ENCODE data around the gene AVEN.
"Not testable (repeated sequence)": the region's sequence is repeated elsewhere in the genome, so short reads cannot be mapped to it uniquely, and the experiment has no call there.

AVEN gene

DNA sequence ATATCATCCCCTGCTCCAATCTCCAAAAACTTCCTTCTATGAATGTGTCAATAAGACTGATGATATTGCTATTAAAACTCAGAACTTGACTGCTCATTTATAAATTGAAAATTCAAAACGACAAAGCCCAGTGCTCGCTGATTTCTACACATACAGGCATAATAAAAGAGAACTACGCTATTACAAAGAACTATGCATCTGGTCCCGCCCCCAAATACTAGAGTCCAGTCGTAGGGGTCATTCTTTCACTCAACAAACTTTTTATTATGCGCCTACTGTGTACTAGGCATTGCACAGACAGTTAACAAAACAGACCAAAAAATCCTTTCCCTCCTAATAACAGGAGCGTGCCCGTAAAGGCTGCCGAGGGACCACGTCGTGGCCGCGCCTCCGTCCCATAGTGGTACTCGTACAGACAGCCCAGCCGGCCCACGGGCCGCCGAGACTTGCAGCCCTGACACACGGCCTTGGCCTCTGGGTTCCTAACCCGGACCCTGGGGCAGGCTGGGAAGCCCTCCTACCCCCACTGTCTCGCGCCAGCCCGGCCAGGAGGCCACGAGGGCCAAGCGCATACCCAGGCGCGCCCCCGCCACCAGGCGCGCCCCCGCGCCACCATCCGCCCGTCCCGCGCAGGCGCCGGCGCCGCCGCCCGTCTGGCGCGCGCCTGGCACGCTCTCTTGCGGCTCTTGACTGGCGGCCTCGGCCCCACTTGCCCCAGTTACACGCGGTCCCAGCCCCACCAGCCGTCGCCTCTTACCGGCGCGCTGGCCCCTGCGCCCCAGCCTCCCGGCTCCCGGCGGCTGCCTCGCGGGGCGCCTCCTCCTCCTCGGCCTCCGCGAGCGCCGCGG is 757 bp downstream of the AVEN start:
- DNase-seq: peak; percentile 80

DNA sequence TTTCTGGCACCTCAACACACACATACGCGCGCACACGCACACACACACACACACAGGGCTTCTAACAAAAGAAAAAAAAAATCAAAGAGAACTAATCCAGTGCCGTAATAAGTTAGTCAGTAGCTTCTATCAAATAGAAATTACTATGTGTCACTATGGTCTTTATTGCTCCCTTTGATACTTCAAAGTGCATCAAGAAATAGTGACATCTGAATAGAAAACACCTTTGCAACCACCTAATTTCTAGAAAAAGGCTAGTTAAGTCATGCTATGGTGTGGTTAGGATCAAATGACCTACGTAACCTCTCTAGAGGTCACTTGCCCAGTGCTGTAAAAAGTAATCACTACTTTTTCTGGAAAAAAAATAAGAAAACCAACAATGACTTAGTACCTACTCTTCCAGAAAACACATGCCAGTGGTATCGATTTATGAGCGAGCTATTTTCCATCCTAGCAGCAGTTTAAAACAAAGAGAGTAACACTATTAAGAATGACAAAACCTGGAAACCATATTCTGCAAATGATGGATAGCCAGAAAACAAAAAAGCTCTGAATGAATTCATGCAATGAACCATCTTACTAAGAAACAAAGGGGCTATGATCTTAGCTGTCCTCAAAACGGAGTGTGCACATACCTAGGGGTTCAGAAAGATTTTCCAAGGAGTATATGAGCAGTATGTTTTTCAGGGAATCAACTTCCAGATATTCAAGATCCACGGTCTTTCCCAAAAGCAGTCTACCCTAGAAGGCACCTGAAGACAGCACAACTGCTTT is 6.8 kb downstream of the AVEN start:
- DNase-seq: no peak

DNA sequence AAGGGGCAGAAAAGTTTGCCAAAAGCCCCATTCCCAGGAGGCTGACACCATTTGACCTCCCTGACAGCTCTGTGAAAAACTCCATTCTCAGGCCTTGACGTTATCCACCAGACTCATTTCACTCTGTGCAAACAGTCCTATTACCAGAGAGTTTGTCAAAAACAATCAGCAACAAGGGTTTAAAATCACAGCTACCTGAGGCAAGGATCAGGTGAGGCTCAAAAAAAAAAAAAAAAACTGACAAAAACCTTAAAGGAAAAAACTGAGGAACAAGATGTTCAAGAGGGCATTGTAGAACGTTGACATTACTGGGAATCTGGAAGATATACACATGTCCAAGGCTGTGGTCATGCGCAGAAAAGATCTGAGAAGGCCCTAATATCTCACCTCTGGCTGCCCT is 11.4 kb downstream of the AVEN start:
- DNase-seq: no peak

DNA sequence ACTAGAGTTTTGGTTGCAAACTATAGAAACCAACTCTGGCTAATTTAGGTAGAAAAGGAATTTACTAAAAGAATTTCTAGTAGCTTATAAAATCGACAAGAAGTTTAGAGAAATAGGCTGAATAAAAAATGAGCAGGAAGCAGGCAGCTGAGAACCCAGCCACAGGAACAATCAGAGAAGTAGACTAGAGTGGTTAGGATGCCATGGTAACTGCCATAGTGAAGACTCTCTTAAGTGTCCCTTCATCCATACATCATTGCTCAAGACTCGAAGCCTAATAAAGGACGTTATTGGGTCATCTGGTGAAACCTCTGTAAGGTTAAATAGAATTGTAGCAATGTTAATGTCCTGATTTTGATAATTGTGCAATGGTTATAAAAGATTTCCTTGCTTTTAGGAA is 13.8 kb downstream of the AVEN start:
- no peak for DNase-seq

DNA sequence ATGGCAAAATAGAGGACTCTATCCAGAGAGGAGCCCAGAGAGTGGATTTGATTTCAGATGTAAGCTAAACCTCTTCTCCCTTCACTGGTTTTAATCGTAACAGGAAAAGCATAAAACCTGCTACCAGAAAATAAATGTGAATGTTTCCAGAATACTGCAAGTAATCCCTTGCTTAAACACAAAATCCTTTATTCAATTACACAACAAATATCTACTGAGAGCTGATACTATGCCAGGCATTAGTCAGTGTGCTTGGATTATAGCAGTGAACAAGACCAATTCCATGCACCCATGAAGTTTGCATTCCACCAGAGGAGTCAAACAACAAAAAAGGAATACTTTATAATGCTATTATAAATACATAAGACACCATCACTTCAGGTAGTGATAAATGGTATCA is 15.1 kb downstream of the AVEN start:
- no peak for DNase-seq

DNA sequence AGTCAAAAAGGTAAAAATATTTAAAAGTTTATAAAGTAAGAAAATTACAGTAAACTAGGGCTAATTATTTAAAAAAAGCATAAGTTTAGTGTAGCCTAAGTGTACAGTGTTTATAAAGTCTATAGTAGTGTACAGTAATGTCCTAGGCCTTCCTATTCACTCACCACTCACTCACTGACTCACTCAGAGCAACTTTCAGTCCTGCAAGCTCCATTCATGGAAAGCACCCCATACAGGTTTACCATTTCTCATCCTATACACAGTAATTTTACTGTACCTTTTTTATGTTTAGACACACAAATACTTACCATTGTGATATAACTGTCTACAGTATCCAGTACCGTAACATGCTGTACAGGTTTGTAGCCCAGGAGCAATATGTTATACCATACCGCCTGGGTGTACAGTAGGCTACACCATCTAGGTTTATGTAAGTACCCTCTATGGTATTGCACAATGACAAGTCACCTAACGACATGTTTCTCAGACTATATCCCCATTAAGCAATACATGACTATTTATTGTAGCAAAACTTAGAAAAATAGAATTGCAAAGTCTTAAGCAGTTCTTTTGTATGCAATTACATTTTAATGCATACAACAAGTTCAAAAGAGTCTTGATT is 19.5 kb downstream of the AVEN start:
- no peak for DNase-seq

DNA sequence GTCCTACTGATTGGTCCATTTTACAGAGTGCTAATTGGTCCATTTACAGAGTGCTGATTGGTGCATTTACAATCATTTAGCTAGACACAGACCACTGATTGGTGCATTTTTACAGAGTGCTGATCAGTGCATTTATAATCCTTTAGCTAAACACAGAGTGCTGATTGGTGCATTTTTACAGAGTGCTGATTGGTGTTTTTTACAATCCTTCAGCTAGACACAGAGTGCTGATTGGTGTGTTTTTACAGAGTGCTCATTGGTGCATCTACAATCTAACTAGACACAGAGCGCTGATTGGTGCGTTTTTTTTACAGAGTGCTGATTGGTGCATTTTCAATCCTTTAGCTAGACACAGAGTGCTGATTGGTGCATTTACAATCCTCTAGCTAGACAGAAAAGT is 20.3 kb downstream of the AVEN start:
- not testable (repeated sequence) for DNase-seq

DNA sequence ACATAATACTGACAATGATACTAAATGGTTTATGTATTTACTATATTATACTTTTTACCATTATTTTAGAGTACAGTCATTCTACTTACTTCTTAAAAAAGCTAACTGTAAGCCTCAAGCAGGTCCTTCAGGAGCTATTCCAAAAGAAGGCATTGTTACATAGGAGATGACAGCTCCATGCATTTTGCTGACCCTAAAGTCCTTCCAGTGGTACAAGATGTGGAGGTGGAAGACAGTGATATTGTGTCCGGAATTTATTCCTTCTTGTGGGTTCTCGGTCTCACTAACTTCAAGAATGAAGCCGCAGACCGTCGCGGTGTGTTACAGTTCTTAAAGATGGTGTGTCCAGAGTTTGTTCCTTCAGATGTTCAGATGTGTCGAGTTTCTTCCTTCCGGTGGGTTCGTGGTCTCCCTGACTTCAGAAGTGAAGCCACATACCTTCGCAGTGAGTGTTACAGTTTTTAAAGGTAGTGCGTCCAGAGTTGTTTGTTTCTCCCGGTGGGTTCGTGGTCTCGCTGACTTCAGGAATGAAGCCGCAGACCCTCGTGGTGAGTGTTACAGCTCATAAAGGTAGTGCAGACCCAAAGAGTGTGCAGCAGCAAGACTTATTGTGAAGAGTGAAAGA is 20.9 kb downstream of the AVEN start:
- DNase-seq: no peak

DNA sequence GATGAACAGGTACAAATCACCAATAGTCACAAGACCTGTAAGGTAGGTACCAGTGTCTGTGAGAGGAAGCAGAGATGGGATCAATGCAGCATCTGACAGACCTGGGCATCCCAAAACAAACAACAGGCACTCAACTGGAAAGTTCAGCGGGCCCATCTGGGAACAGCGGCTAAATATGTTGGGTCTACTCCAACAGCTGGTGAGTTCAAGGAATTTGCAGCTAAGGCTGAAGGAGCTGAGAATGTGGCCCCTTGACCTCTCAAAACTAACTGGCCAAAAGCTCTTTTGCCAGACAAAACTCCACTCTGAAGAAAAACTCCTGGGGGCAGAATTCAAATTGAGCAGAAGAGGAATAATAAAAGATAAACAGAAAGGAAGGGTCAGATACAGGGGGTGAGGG is 24.4 kb downstream of the AVEN start:
- DNase-seq: no peak

DNA sequence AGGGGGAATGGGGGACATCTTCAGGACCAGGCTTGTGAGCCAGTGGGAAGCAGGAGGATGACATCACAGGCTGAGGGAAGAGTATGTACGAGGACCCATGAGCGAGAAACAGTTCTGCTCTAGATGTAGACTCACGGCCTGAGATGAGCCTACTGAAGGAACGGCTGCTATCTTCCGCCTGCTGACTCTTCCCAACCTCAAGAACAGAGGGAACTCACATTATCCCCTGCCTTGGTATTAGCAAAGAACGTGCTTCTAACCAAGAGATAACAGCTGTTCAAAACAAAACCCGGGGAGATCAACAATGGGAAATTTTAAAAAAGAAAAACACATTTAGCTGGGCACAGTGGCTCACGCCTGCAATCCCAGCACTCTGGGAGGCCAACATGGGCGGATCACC is 25.3 kb downstream of the AVEN start:
- DNase-seq: no peak

DNA sequence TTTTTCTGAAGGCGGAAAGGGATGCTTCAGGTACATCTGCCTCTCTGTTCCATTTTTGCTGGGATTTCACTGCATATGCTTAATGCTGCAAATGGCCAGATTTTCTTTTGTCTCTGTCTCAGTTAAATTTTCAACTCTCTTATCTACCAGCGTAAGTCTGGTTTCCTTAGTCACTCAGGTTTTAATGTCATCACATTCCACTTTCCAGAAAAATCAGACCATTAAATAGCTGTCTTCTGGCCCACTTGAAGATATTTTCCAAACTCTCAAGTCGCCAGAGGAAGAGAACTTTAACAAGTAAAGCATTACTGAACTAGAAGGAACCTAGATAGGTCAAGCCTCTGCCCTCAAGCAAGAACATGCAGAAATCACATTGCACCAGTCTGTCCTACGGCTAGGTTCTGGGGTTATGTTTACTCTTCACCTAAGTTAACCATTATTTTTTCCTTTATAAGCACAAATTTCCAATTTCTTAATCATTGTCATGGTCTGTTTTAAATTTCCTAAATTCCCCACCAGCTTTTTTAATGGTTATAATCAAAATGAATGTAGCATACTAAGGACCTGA is 26.5 kb downstream of the AVEN start:
- no peak for DNase-seq

DNA sequence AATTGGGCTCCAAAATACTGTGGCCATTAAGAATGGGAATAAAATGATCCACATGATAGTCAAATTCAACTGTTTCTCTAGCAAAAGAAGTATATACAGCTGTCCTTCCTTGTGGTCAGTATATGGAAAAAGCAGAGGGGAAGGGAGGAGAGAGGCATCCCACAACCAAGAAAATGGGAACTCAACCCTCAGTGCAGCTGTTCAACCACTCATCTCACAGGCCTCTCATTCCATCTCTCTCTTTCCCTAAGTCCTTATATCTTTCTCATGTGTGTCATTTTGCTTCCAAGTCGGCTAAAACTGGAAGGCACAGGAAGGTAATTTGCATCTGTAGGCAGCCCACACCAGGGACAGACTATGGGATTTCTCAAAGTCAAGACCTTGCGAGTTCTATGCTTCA is 27.5 kb downstream of the AVEN start:
- DNase-seq: no peak

DNA sequence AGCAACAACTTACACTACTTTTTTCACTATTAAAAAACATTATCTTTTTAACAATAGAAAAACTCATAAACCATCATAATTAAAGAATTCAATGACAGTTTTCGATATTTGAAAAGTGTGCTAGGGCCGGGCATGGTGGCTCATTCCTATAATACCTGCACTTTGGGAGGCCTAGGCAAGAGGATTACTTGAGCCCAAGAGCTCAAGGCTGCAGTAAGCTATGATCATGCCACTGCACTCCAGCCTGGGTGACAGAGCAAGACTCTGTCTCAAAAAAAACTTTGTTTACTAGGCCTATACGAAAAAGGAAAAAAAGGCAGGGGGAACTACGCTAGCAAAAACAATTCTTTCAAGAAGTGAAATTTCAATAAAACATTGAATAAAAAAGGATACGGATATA is 28.1 kb downstream of the AVEN start:
- no peak for DNase-seq

DNA sequence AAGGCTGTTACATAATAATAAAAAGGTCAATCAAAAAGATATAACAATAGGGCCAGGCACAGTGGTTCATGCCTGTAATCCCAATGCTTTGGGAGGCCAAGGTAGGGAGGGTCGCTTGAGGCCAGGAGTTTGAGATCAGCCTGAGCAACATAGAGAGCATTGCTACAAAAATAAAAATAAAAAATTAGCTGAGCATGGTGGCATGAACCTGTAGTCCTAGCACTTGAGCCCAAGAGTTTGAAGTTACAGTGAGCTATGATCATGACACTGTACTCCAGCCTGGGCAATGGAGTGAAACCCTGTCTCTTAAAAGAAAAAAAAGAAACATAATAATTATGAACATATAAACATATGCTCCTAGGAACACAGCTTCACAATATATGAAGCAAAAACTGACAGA is 29.3 kb downstream of the AVEN start:
- DNase-seq: no peak

DNA sequence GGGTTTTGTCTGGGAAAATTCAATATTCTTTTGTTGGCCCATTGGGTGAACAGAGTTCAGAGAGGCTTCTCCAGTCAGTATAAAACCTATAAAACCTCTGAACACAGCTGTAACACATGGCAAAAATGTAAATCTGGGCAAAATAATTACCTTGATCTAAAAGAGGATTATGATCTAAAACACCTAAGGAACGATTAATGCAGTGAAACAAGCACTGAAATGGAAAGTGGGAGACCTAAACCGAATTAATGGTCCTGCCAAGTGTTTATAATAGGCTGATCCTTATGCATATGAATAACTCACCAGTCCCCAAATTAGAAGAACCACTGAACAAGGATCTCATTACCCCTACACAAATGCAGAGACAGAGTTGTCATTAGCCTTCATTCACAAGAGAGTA is 32.6 kb downstream of the AVEN start:
- no peak for DNase-seq

DNA sequence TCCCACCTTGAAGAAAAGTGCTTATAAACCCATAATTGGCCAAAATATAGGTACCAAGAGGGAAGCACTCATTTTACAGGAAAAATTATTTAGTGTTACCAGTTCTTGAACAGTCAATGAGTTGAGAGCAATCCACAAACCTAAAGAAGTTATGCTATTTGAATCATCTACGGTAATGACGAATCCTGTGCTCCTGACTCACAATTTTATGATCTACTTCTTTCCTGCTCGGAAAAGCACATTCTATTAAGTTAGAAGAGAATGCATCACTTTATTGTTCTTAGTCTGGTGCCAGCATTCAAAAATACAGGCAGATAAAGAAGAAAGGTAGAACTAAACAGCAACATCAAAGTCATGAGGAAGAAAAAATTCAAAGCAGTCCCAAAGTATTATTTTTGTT is 37.5 kb downstream of the AVEN start:
- no peak for DNase-seq

DNA sequence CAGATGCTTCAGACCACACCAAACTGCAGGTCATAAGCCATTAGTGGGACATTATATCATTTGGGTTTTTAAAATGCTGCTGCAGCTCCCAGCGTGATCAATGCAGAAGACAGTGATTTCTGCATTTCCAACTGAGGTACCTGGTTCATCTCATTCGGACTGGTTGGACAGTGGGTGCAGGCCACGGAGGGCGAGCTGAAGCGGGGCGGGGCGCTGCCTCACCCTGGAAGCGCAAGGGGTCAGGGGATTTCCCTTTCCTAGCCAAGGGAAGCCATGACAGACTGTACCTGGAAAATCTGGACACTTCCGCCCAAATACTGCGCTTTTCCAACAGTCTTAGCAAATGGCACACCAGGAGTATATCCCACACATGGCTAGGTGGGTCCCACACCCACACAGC is 43.3 kb downstream of the AVEN start:
- not testable (repeated sequence) for DNase-seq

DNA sequence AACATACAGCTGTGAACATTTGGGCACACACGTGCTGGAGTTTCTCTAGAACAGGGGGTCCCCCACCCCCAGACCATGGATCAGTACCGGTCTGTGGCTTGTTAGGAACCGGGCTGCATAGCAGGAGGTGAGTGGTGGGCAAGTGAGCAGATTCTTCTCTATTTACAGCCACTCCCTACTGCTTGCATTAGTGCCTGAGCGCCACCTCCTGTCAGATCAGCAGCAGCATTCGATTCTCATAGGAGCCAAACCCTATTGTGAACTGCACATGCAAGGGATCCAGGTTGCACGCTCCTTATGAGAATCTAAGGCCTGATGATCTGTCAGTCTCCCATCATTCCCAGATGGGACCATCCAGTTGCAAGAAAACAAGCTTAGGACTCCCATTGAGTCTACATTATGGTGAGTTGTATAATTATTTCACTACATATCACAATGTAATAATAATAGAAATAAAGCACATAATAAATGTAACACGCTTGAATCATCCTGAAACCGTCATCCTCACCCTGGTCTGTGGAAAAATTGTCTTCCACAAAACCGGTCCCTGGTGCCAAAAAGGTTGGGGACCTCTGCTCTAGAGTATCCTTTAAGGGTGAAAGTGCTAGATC is 44.9 kb downstream of the AVEN start:
- no peak for DNase-seq

DNA sequence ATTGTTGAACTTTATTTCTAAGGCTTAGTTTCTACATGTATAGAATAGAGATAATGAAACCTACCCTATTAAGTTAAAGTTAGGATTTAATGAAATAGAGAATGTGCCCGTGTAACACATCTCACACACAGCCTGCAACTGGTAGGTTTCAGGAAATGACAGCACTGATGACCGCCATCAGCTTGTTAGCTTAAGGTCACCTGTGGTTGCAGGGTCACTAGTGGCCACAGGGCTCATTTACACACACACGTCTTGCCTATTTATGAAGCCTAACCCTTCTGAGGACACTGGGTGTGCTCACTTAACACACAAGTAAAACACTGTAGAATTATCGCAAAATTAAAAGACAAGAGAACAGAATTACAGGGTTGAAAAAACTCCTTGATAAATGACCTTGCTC is 50.6 kb downstream of the AVEN start:
- no peak for DNase-seq

DNA sequence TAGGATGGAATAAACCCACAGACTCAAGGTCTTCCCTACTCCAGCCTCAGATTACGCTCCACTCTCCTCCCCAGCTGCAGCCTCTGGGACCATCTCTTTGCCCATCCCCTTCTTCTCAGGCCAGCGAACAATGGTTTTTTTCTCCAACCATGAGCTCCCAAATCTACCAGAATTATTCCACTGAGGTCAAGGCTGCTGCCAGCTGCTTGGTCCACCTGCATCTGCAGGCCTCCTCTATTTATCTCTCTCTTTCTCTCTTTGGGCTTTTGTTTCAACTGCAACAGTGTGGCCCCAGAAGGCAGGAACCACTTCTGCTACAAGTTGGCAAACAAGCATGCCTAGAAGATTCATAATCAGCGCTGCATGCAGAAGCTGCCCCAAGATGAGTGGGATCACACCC is 51.6 kb downstream of the AVEN start:
- DNase-seq: no peak

DNA sequence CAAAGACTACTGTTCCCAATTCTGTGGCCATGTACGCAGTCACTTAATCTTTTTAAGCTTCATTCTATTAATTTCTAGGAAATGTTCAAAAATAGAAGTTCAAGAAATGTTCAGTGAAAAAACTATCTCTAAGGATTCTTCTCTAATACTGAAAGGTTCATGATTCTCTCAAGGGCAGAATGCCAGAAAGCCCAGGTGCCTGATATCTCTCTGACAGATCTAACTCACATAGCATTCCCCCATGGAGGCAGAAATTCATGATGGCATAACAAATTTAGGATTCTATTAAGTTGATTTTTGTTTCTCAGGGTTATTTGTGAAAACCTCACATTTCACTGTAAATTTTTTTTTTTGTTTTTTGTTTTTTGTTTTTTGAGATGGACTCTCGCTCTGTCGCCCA is 53.3 kb downstream of the AVEN start:
- no peak for DNase-seq

DNA sequence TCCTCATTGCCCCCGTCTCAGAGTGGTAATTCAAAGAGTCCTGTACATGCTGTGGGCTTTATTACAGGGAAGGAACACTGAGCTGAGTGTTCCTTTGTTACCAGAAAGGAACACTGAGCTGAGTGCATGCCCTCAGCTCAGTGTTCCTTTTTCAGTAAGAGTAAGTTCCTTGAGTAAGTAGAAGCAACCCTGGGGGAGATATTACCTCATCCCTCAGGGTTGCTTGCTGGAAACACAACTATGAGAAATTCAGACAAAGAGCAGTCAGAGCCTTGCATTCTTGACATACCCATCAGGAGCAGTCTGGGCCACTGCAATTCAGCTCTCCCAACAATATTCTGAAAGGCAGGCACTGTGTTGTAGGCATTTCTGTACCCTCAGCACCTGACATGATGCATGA is 53.7 kb downstream of the AVEN start:
- DNase-seq: no peak

DNA sequence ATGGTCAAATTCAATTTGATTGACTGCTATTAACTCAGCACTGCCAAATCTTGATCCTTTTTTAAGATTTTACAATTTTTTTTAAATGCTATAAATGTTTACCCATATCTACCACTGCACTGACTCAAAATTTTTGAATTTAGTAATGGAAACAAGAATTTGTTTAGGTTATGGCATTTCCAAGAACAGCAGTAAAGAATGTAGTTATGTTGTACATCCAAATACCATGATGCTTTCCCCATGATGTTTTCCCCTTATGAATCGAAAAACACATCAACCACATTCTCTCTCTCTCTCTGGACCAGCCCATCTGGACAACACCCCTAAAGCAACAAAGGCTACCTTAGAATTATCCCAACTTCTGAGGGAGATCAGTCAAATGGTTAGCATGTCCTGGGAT is 56.5 kb downstream of the AVEN start:
- DNase-seq: no peak
